GM06990 (cell line): ENCODE measurements around the gene ARHGAP22.

Source experiments
- DNase-seq: peaks from one replicate; pipeline ENCODE4 v3.0.0-alpha.2; 2011; ENCODE audit not compliant: insufficient read length; ENCODE audit errors: extremely low read depth
- H3K27me3 ChIP-seq: replicated peaks from 2 replicates; pipeline ENCODE4 v1.6.0; 2011; ENCODE audit warnings: low read length; ENCODE audit not compliant: control insufficient read depth, insufficient read depth
- H3K36me3 ChIP-seq: 2 replicates; pipeline ENCODE4 v1.5.1; 2011; ENCODE audit warnings: low read length; ENCODE audit not compliant: control insufficient read depth, insufficient read depth
- H3K4me3 ChIP-seq: replicated peaks from 2 replicates; pipeline ENCODE4 v1.5.1; 2011; ENCODE audit warnings: low read depth, mild to moderate bottlenecking, control low read depth, low read length
- CTCF ChIP-seq: IDR thresholded peaks from 2 replicates; pipeline ENCODE4 v1.5.1; 2011; ENCODE audit warnings: low read length, control low read depth, mild to moderate bottlenecking, inconsistent platforms; ENCODE audit not compliant: insufficient read depth, poor library complexity, severe bottlenecking

Gene ARHGAP22

GRCh38 chr10:48604039-48604990, 558 bp downstream of the ARHGAP22 start:
- DNase-seq, result no peak
- Histone ChIP-seq H3K27me3 (0 out of 2 replicates have a peak, but pooled peaks cover 1% of the 10 kb centered on the region), H3K4me3 (peak overlapping the region; percentile 40), H3K36me3 (no peaks in the 10 kb centered on the region)
- TF ChIP-seq CTCF, result no peak

- H3K4me3 ChIP-seq, result no peak overlapping the region
Observed at GRCh38 chr10:48603421-48604038, 1.3 kb downstream of the ARHGAP22 start.

GRCh38 chr10:48602401-48603135, 2.3 kb downstream of the ARHGAP22 start:
- no peak for TF ChIP-seq CTCF
- Histone ChIP-seq H3K36me3 (no peaks in the 10 kb centered on the region), H3K4me3 (no peak overlapping the region), H3K27me3 (0 out of 2 replicates have a peak, but pooled peaks cover 1% of the 10 kb centered on the region)
- no peak for DNase-seq

More at GRCh38 chr10:48603421-48604038, 1.3 kb downstream of the ARHGAP22 start:
- no peak for DNase-seq
- Histone ChIP-seq H3K36me3 (no peaks in the 10 kb centered on the region), H3K27me3 (0 out of 2 replicates have a peak, but pooled peaks cover 1% of the 10 kb centered on the region)
- no peak for TF ChIP-seq CTCF

GRCh38 chr10:48601789-48602188, 3.1 kb downstream of the ARHGAP22 start:
- DNase-seq, result no peak
- Histone ChIP-seq H3K36me3 (no peaks in the 10 kb centered on the region), H3K27me3 (0 out of 2 replicates have a peak, but pooled peaks cover 1% of the 10 kb centered on the region), H3K4me3 (no peak overlapping the region)
- no peak for TF ChIP-seq CTCF

GRCh38 chr10:48600645-48601505, 4.0 kb downstream of the ARHGAP22 start:
- DNase-seq, result no peak
- TF ChIP-seq CTCF, result no peak
- no peaks in the 10 kb centered on the region; the same call in 1 of the 2 replicates for H3K27me3 ChIP-seq
- no peaks in the 10 kb centered on the region for H3K36me3 ChIP-seq
- H3K4me3 ChIP-seq, result no peak overlapping the region
